OCI-LY7 (cell line): ENCODE data around the gene UBE2S. TPM values are rescaled to one million over a fixed set of nuclear protein-coding genes. Genes with fewer than 3 reads are reported as not detected.

ENCODE experiments used
- BruUV-seq: library from RNA; stranded (reverse); fragments of 400-500 nt; replicated peaks from 2 replicates; lab custom pipeline; 2021; lab: Mats Ljungman, UMichigan
- CTCF ChIA-PET: fragments of 300-600 bp; sonication (Branson Sonifier 250); formaldehyde crosslinking; loops from one replicate; lab custom pipeline; 2022; ENCODE audit warnings: antibody characterized with exemption; ENCODE audit not compliant: unreplicated experiment; lab: Charles Lee
- POLR2A ChIA-PET: fragments of 300-600 bp; sonication (Branson Sonifier 250); formaldehyde crosslinking; loops from one replicate; lab custom pipeline; 2022; ENCODE audit warnings: antibody characterized with exemption; lab: Charles Lee
- DNase-seq: peaks from one replicate; pipeline ENCODE4 v3.0.0-alpha.2; 2015; ENCODE audit warnings: low spot score
- H2AFZ ChIP-seq: fragments of 200-600 bp; sonication (generic), shearing (Covaris generic); 2 replicates; pipeline ENCODE4 v1.6.1; 2014; ENCODE audit warnings: mild to moderate bottlenecking, antibody characterized with exemption, low read length, moderate library complexity
- H3K27ac ChIP-seq: fragments of 200-600 bp; sonication (generic); 2 replicates; pipeline ENCODE4 v1.5.1; 2014; ENCODE audit warnings: mixed run types, low read depth, mild to moderate bottlenecking, moderate library complexity, low read length, inconsistent platforms; ENCODE audit not compliant: poor library complexity, severe bottlenecking
- H3K36me3 ChIP-seq: fragments of 200-600 bp; sonication (generic); 2 replicates; pipeline ENCODE4 v1.6.1; 2014; ENCODE audit warnings: mild to moderate bottlenecking, antibody characterized with exemption, low read length, moderate library complexity, mixed read lengths; ENCODE audit not compliant: insufficient read depth
- H3K4me1 ChIP-seq: fragments of 200-600 bp; sonication (generic); 2 replicates; pipeline ENCODE4 v1.5.1; 2014; ENCODE audit warnings: mild to moderate bottlenecking, low read length; ENCODE audit not compliant: insufficient read depth, poor library complexity, severe bottlenecking
- H3K4me2 ChIP-seq: fragments of 200-600 bp; sonication (generic); 2 replicates; pipeline ENCODE4 v1.6.1; 2014; ENCODE audit warnings: mild to moderate bottlenecking, low read length
- H3K4me3 ChIP-seq: fragments of 200-600 bp; sonication (generic); 2 replicates; pipeline ENCODE4 v1.5.1; 2014; ENCODE audit warnings: mild to moderate bottlenecking, low read depth, low read length; ENCODE audit not compliant: poor library complexity, severe bottlenecking
- H3K79me2 ChIP-seq: fragments of 200-600 bp; sonication (generic); 2 replicates; pipeline ENCODE4 v1.6.1; 2016; ENCODE audit warnings: low read depth, mild to moderate bottlenecking, low read length, moderate library complexity, mixed read lengths; ENCODE audit not compliant: insufficient read depth
- H3K9me2 ChIP-seq: fragments of 200-600 bp; sonication (generic); 2 replicates; pipeline ENCODE4 v1.6.1; 2016; ENCODE audit warnings: mild to moderate bottlenecking, low read length, mixed read lengths; ENCODE audit not compliant: insufficient read depth
- H3K9me3 ChIP-seq: fragments of 200-600 bp; sonication (generic); 2 replicates; pipeline ENCODE4 v1.6.1; 2014; ENCODE audit warnings: mild to moderate bottlenecking, mixed run types, low read length, mixed read lengths
- H4K20me1 ChIP-seq: fragments of 200-600 bp; sonication (generic); 2 replicates; pipeline ENCODE4 v1.6.1; 2014; ENCODE audit warnings: mild to moderate bottlenecking, antibody characterized with exemption, low read length, moderate library complexity, mixed read lengths; ENCODE audit not compliant: insufficient read depth
- EZH2phosphoT487 ChIP-seq: fragments of 200-600 bp; sonication (generic); IDR thresholded peaks from 2 replicates; pipeline ENCODE4 v1.6.1; 2018; ENCODE audit warnings: low read depth, borderline replicate concordance, mild to moderate bottlenecking, mixed run types, antibody characterized with exemption, low read length, moderate library complexity, mixed read lengths
- intact Hi-C: fragments of 100-400 bp; cut with micrococcal nuclease; formaldehyde crosslinking; loops from one replicate; pipeline ENCODE4 v1.10.0; 2022; ENCODE audit not compliant: unreplicated experiment
- total RNA-seq, 2 experiments: library from RNA; depleted of rRNA in 1 of 2; stranded (reverse); fragments of >200 nt in 1 of 2; shearing (Covaris generic) in 1 of 2; gene quantifications; 2 replicates each; pipeline ENCODE4 v1.2.3, GENCODE V29; 2014 to 2022
- TF ChIP-seq, protein P1 (sequence below): fragments of 200-600 bp; sonication (generic); conservative IDR thresholded peaks from 2 replicates; pipeline ENCODE4 v1.5.1; 2014; ENCODE audit warnings: mild to moderate bottlenecking, antibody characterized with exemption, low read length, moderate library complexity, mixed read lengths

Gene UBE2S
- total RNA-seq, 2 experiments from 2014 or later = 285 to 682 TPM

DNA sequence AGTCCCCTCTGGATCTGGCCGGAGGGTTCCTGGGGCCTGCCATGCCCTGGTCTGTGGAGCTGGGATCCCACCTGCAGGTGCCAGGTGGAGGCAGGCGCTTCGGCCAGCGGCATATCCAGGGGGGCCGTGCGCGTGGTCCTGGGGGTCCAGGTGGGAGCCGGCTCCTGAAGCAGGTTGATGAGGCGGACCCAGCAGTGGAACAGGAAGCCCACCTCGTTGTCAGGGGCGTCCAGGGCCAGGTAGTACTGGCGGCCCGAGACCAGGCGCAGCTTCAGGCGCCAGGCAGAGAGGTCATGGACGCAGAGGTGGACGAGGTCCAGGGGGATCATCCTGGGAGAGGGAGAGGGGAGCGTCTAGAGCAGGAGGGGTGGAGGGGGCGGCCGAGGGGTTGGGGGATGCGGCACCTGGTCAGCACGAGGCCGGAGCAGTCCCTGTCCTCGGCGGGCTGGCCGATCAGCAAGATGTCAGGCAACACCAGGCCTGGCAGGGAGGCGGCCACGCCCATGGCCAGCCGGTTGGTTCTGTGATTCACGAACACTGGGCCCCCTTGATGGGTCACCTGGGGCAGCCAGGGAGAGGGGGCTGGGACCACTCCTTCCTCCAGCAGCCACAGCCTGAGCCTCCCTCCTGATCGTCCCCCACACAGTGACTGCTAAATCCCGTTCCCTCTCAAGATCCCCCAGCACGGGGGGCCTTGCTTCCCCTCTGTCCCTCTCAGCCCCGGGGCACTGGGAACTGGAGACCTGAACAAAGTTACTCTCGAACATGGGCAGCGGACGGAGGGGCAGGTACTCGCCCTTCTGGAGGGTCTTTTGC, 45.2 kb downstream of the UBE2S start:
- no peaks in the 10 kb centered on the region for H3K36me3 ChIP-seq
- no peak overlapping the region for H2AFZ ChIP-seq
- H3K4me3 ChIP-seq = no peak overlapping the region
- no peaks in the 10 kb centered on the region for H3K9me3 ChIP-seq
- POLR2A ChIA-PET = interaction anchor here (0.6 kb wide), 1 partner anchor 103 kb away, joined by 3 read pairs; no protein-coding TSS in a partner anchor
- no peaks in the 10 kb centered on the region for H3K79me2 ChIP-seq
- H3K9me2 ChIP-seq = no peaks in the 10 kb centered on the region
- no peak for DNase-seq
- TF ChIP-seq EZH2phosphoT487 = no peak
- H3K27ac ChIP-seq = no peak overlapping the region
- no peaks in the 10 kb centered on the region for H4K20me1 ChIP-seq
- H3K4me1 ChIP-seq = no peaks in the 10 kb centered on the region
- intact Hi-C loops = no loop called here
- no TSS peak for BruUV-seq
- no peak overlapping the region for H3K4me2 ChIP-seq
- CTCF ChIA-PET = no interaction called here

DNA sequence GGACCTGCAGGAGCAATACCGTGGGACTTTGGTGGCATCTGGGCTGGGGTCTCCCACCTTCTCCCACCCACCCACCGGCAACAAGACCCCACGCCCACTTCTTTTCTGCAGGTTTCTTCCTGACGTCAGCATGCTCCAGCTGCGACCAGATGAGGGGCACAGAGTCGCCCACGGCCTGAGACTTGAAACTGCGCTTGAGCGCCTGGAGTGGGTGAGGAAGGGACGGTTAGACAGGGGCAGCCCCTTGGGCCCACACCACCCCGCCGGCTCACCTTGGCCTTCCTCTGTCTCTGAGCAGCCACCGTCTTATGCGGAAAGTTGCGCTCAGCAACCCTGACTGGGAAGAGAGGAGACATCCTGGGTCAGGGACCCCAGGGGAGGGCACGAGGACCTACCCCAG, 46.7 kb downstream of the UBE2S start:
- no peaks in the 10 kb centered on the region for H3K4me1 ChIP-seq
- no peak overlapping the region for H3K4me2 ChIP-seq
- H3K9me2 ChIP-seq = no peaks in the 10 kb centered on the region
- H3K79me2 ChIP-seq = no peaks in the 10 kb centered on the region
- ChIA-PET CTCF (interaction anchor here (0.9 kb wide), 1 partner anchor 21 kb away, joined by 5 read pairs; no protein-coding TSS in a partner anchor), POLR2A (no interaction called here)
- H3K9me3 ChIP-seq = no peaks in the 10 kb centered on the region
- no peak overlapping the region for H3K27ac ChIP-seq
- no TSS peak for BruUV-seq
- no peak for TF ChIP-seq EZH2phosphoT487
- TF ChIP-seq, protein P1, sequence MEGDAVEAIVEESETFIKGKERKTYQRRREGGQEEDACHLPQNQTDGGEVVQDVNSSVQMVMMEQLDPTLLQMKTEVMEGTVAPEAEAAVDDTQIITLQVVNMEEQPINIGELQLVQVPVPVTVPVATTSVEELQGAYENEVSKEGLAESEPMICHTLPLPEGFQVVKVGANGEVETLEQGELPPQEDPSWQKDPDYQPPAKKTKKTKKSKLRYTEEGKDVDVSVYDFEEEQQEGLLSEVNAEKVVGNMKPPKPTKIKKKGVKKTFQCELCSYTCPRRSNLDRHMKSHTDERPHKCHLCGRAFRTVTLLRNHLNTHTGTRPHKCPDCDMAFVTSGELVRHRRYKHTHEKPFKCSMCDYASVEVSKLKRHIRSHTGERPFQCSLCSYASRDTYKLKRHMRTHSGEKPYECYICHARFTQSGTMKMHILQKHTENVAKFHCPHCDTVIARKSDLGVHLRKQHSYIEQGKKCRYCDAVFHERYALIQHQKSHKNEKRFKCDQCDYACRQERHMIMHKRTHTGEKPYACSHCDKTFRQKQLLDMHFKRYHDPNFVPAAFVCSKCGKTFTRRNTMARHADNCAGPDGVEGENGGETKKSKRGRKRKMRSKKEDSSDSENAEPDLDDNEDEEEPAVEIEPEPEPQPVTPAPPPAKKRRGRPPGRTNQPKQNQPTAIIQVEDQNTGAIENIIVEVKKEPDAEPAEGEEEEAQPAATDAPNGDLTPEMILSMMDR = no peak
- H2AFZ ChIP-seq = no peak overlapping the region
- no peaks in the 10 kb centered on the region for H3K36me3 ChIP-seq
- no peak for DNase-seq
- intact Hi-C loops = no loop called here
- H3K4me3 ChIP-seq = no peak overlapping the region
- H4K20me1 ChIP-seq = no peaks in the 10 kb centered on the region

DNA sequence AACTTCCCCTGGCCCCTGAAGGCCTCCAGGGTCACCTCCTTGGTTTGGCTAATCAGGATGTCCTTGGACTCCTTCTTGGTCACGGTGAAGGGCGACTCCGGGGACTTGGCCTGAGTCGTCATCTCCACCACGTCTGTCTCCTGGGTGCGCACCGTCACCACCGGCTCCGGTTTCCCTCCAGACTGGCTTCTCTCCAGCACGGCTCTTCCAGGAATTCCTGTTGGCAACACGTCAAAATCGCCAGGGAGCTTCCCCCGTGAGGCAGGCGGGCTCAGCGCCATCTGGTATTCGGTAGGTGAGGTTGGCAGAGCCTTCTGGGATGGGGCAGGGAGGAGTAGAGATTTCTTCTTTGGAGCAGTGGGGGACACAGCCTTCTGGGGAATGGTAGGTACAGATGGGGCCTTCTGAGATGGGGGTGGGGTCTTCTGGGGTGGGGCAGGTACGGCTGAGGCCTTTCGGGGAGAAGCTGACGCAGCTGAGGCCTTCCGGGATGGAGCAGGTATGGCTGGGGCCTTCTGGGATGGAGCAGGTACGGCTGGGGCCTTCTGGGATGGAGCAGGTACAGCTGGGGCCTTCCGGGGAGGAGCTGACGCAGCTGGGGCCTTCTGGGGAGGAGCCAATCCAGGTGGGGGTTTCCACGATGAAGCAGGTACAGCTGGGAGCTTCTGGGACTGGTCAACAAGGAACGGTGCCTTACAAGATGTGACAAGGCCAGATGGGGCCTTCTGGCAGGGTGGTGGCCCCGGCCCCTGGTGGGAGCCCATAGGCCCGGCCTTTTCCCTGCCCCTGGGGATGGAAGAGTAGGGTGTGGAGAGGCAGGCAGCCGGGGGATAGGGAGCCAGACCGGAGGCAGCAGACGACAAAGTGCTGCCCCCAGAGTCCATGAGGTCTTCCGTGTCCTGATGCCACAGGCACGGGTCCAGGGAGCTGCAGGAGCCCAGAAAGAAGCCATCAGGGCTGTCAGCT, 48.4 kb downstream of the UBE2S start:
- no peak for TF ChIP-seq EZH2phosphoT487
- TF ChIP-seq, protein P1 = no peak
- Histone ChIP-seq H3K27ac (no peak overlapping the region), H3K4me1 (peaks cover 5% of the 10 kb centered on the region), H3K9me2 (no peaks in the 10 kb centered on the region), H3K79me2 (no peaks in the 10 kb centered on the region), H3K9me3 (no peaks in the 10 kb centered on the region), H3K4me2 (no peak overlapping the region), H2AFZ (no peak overlapping the region), H4K20me1 (no peaks in the 10 kb centered on the region), H3K4me3 (no peak overlapping the region), H3K36me3 (no peaks in the 10 kb centered on the region)
- CTCF ChIA-PET = no interaction called here
- no peak for DNase-seq
- intact Hi-C loops = no loop called here
- POLR2A ChIA-PET = no interaction called here
- BruUV-seq = no TSS peak
